ENCODE measurements around the gene DRC7. TPM values are rescaled to one million over a fixed set of nuclear protein-coding genes. Genes with fewer than 3 reads are reported as not detected.

The DRC7 gene
- polyA plus RNA-seq, 1 donor (not counting 4 experiments of a cell fraction or from before 2014, with no cell fraction given), result not detected

DNA sequence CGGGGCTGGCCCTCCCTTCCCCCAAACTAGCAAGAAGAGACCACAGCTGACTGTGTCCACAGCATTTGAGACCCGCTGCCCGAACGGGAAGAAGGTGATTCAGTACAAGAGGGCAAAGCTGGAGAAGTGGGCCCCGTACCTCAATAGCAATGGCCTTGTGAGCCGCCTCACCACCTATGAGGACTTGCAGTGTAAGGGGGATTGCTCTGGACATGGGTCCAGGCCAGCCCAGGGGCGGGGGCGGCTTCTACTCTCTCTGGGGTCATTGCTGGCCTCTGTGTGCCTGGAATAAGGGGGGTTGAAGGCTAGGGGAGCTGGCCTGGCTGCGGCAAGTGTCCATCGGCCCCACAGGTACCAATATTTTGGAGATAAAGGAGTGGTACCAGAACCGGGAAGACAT, 28.0 kb downstream of the DRC7 start:
- no peaks in the 10 kb centered on the region for H3K9me3 ChIP-seq (ENCODE audit: control insufficient read depth, low read depth, low read length)
- H3K9ac ChIP-seq (ENCODE audit: control insufficient read depth, extremely low read depth, insufficient read depth, low read length), result no peak overlapping the region
- no peaks in the 10 kb centered on the region for H3K36me3 ChIP-seq (ENCODE audit: control insufficient read depth in 2 of 2, extremely low read depth in 1 of 2, insufficient read depth in 2 of 2, low read length in 2 of 2)
- TF ChIP-seq EZH2 (IDR thresholded peaks at IDR 0.05; ENCODE audit: low read length), result no peak
- TF ChIP-seq, protein P1, sequence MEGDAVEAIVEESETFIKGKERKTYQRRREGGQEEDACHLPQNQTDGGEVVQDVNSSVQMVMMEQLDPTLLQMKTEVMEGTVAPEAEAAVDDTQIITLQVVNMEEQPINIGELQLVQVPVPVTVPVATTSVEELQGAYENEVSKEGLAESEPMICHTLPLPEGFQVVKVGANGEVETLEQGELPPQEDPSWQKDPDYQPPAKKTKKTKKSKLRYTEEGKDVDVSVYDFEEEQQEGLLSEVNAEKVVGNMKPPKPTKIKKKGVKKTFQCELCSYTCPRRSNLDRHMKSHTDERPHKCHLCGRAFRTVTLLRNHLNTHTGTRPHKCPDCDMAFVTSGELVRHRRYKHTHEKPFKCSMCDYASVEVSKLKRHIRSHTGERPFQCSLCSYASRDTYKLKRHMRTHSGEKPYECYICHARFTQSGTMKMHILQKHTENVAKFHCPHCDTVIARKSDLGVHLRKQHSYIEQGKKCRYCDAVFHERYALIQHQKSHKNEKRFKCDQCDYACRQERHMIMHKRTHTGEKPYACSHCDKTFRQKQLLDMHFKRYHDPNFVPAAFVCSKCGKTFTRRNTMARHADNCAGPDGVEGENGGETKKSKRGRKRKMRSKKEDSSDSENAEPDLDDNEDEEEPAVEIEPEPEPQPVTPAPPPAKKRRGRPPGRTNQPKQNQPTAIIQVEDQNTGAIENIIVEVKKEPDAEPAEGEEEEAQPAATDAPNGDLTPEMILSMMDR (optimal IDR thresholded peaks at IDR 0.05 in 1 of 3, IDR thresholded peaks at IDR 0.05 in 1 of 3, conservative IDR thresholded peaks at IDR 0.05 in 1 of 3; ENCODE audit: extremely low read depth in 1 of 3, insufficient read depth in 2 of 3, low read length in 3 of 3), result no peak
- no peaks in the 10 kb centered on the region for H3K9me1 ChIP-seq (ENCODE audit: control insufficient read depth, extremely low read depth, insufficient read depth, low read length)
- no peak overlapping the region for H3K4me2 ChIP-seq (ENCODE audit: control insufficient read depth, extremely low read depth, insufficient read depth, low read depth, low read length)
- DNase-seq (ENCODE audit: low read depth, low spot score), result no peak
- no peaks in the 10 kb centered on the region for H4K20me1 ChIP-seq (ENCODE audit: control insufficient read depth, extremely low read depth, insufficient read depth, low read length)
- H3K27ac ChIP-seq (ENCODE audit: control insufficient read depth, insufficient read depth, low read length), result no peak overlapping the region
- no peaks in the 10 kb centered on the region for H3K79me2 ChIP-seq (ENCODE audit: control insufficient read depth, insufficient read depth, low read length)
- no peak overlapping the region for H3K4me3 ChIP-seq (ENCODE audit: control insufficient read depth in 2 of 3, extremely low read depth in 1 of 3, insufficient read depth in 2 of 3, low read depth in 1 of 3, low read length in 3 of 3)
- FAIRE-seq, result no peak
- no peaks in the 10 kb centered on the region for H3K4me1 ChIP-seq (ENCODE audit: control insufficient read depth, extremely low read depth, insufficient read depth, low read length)
- H3K27me3 ChIP-seq (ENCODE audit: control insufficient read depth, extremely low read depth, insufficient read depth, low read length), result no peaks in the 10 kb centered on the region
- dilution Hi-C loops (cut with MboI; ENCODE audit: extremely low pct_ligation_motif_present, low sequenced_read_pairs), result no loop called here
- no peak overlapping the region for H2AFZ ChIP-seq (ENCODE audit: control insufficient read depth, low read length)

GRCh38 chr16:57723170-57723569, 28.6 kb downstream of the DRC7 start:
- Histone ChIP-seq H3K27ac (ENCODE audit: control insufficient read depth, insufficient read depth, low read length) (no peak overlapping the region), H3K4me2 (ENCODE audit: control insufficient read depth, extremely low read depth, insufficient read depth, low read depth, low read length) (no peak overlapping the region)
- no peak for DNase-seq (ENCODE audit: low read depth, low spot score)

More at GRCh38 chr16:57723170-57723569, 28.6 kb downstream of the DRC7 start:
- H3K9me3 ChIP-seq (ENCODE audit: control insufficient read depth, low read depth, low read length), result no peaks in the 10 kb centered on the region
- H3K4me3 ChIP-seq (ENCODE audit: control insufficient read depth in 2 of 3, extremely low read depth in 1 of 3, insufficient read depth in 2 of 3, low read depth in 1 of 3, low read length in 3 of 3), result no peak overlapping the region
- H4K20me1 ChIP-seq (ENCODE audit: control insufficient read depth, extremely low read depth, insufficient read depth, low read length), result no peaks in the 10 kb centered on the region
- H3K27me3 ChIP-seq (ENCODE audit: control insufficient read depth, extremely low read depth, insufficient read depth, low read length), result no peaks in the 10 kb centered on the region
- no peaks in the 10 kb centered on the region for H3K79me2 ChIP-seq (ENCODE audit: control insufficient read depth, insufficient read depth, low read length)
- dilution Hi-C loops (cut with MboI; ENCODE audit: extremely low pct_ligation_motif_present, low sequenced_read_pairs), result no loop called here
- no peaks in the 10 kb centered on the region for H3K36me3 ChIP-seq (ENCODE audit: control insufficient read depth in 2 of 2, extremely low read depth in 1 of 2, insufficient read depth in 2 of 2, low read length in 2 of 2)
- no peak overlapping the region for H3K9ac ChIP-seq (ENCODE audit: control insufficient read depth, extremely low read depth, insufficient read depth, low read length)
- no peaks in the 10 kb centered on the region for H3K4me1 ChIP-seq (ENCODE audit: control insufficient read depth, extremely low read depth, insufficient read depth, low read length)
- FAIRE-seq, result no peak
- TF ChIP-seq, protein P1 (optimal IDR thresholded peaks at IDR 0.05 in 1 of 3, IDR thresholded peaks at IDR 0.05 in 1 of 3, conservative IDR thresholded peaks at IDR 0.05 in 1 of 3; ENCODE audit: extremely low read depth in 1 of 3, insufficient read depth in 2 of 3, low read length in 3 of 3), result peak; percentile 14 to 23 (median 17)
- no peak for TF ChIP-seq EZH2 (IDR thresholded peaks at IDR 0.05; ENCODE audit: low read length)
- H2AFZ ChIP-seq (ENCODE audit: control insufficient read depth, low read length), result no peak overlapping the region
- H3K9me1 ChIP-seq (ENCODE audit: control insufficient read depth, extremely low read depth, insufficient read depth, low read length), result no peaks in the 10 kb centered on the region

Measured in keratinocyte (primary cell).